Dermis microvascular lymphatic vessel endothelial cell (primary cell): ENCODE data around the gene B4GALT2. TPM values are rescaled to one million over a fixed set of nuclear protein-coding genes. Genes with fewer than 3 reads are reported as not detected.
A peak's percentile ranks its signal among the peaks of the same experiment; 100 is the strongest.

Source experiments
- DNase-seq, 2 donors: peaks; one replicate each; pipeline versions ENCODE4 v3.0.0 to v3.0.0-alpha.2; 2010; ENCODE audit warnings: low read depth in 2 of 2
- total RNA-seq: library from RNA; depleted of rRNA; stranded (reverse); fragments of >200 nt; gene quantifications from 2 replicates; pipeline ENCODE4 v1.2.1, GENCODE V29; 2014

The B4GALT2 gene
- total RNA-seq, 1 donor from 2014 or later = 44.0 TPM

GRCh38 chr1:43946236-43947060 lies 32.6 kb upstream of the B4GALT2 start, which contains the start of gene IPO13:
Gene IPO13, plus strand, starts transcription at chr1:43946950. Its CDS starts 651 bp downstream, at chr1:43947601.
- DNase-seq = peak; percentile 87 to 96

- DNase-seq = no peak
These were observed 31.7 kb upstream of the B4GALT2 start for GRCh38 chr1:43947061-43947873.

GRCh38 chr1:43947874-43948437 lies 31.1 kb upstream of the B4GALT2 start:
- no peak for DNase-seq

GRCh38 chr1:43949678-43950077 lies 29.3 kb upstream of the B4GALT2 start:
- no peak for DNase-seq

GRCh38 chr1:43951021-43951985 lies 27.7 kb upstream of the B4GALT2 start:
- no peak for DNase-seq

GRCh38 chr1:43952731-43953346 lies 26.2 kb upstream of the B4GALT2 start:
- DNase-seq = no peak

- no peak for DNase-seq
These were observed 25.6 kb upstream of the B4GALT2 start for GRCh38 chr1:43953361-43953760.

GRCh38 chr1:43954036-43954435 lies 25.0 kb upstream of the B4GALT2 start:
- no peak for DNase-seq

GRCh38 chr1:43956234-43956633 lies 22.8 kb upstream of the B4GALT2 start:
- DNase-seq = no peak

- DNase-seq = no peak
These were observed 21.5 kb upstream of the B4GALT2 start for GRCh38 chr1:43957407-43958040.

- DNase-seq = no peak
These were observed 20.4 kb upstream of the B4GALT2 start for GRCh38 chr1:43958351-43959255.

GRCh38 chr1:43960798-43961197 lies 18.2 kb upstream of the B4GALT2 start:
- DNase-seq = no peak

- no peak for DNase-seq
These were observed 17.3 kb upstream of the B4GALT2 start for GRCh38 chr1:43961692-43962091.

- no peak for DNase-seq
These were observed 16.7 kb upstream of the B4GALT2 start for GRCh38 chr1:43962324-43962723.

GRCh38 chr1:43963006-43963405 lies 16.0 kb upstream of the B4GALT2 start:
- DNase-seq = no peak

GRCh38 chr1:43963890-43964289 lies 15.1 kb upstream of the B4GALT2 start:
- no peak for DNase-seq

- DNase-seq = no peak
These were observed 13.7 kb upstream of the B4GALT2 start for GRCh38 chr1:43965316-43965715.

GRCh38 chr1:43968348-43968948 lies 10.6 kb upstream of the B4GALT2 start:
- DNase-seq = peak in 1 of 2 donors; percentile 57

GRCh38 chr1:43969416-43969745 lies 9.6 kb upstream of the B4GALT2 start:
- no peak for DNase-seq
